Measurements from ENCODE around the gene STPG3.
"Not testable (repeated sequence)": the region's sequence is repeated elsewhere in the genome, so short reads cannot be mapped to it uniquely, and the experiment has no call there.

The STPG3 gene

GRCh38 chr9:137247135-137247915, 3.8 kb upstream of the STPG3 start:
- no peak for DNase-seq

- DNase-seq = no peak
Measured at GRCh38 chr9:137247916-137248175, 3.2 kb upstream of the STPG3 start.

- no peak for DNase-seq
Measured at GRCh38 chr9:137250329-137251193, 525 bp upstream of the STPG3 start.

- no peak for DNase-seq
Measured at GRCh38 chr9:137251490-137252268, 593 bp downstream of the STPG3 start.

GRCh38 chr9:137252555-137253506, 1.7 kb downstream of the STPG3 start:
- DNase-seq = no peak

GRCh38 chr9:137253717-137254623, 2.9 kb downstream of the STPG3 start:
- DNase-seq = no peak

GRCh38 chr9:137254624-137255447, 3.8 kb downstream of the STPG3 start, which contains the start of gene NELFB:
NELFB (plus strand) TSS chr9:137255327.
- DNase-seq = peak; percentile 94

- no peak for DNase-seq
Measured at GRCh38 chr9:137255448-137256114, 4.5 kb downstream of the STPG3 start.

- DNase-seq = no peak
Measured at GRCh38 chr9:137256362-137256761, 5.3 kb downstream of the STPG3 start.

- no peak for DNase-seq
Measured at GRCh38 chr9:137256856-137257255, 5.8 kb downstream of the STPG3 start.

- not testable (repeated sequence) for DNase-seq
Measured at GRCh38 chr9:137262173-137262908, 11.3 kb downstream of the STPG3 start.

GRCh38 chr9:137262909-137263285, 11.8 kb downstream of the STPG3 start:
- DNase-seq = no peak

- no peak for DNase-seq
Measured at GRCh38 chr9:137263506-137263905, 12.4 kb downstream of the STPG3 start.

- DNase-seq = no peak
Measured at GRCh38 chr9:137264067-137264466, 13.0 kb downstream of the STPG3 start.

- no peak for DNase-seq
Measured at GRCh38 chr9:137265496-137266161, 14.5 kb downstream of the STPG3 start.

GRCh38 chr9:137266162-137266527, 15.1 kb downstream of the STPG3 start:
- DNase-seq = no peak

GRCh38 chr9:137266585-137267453, 15.7 kb downstream of the STPG3 start:
- no peak for DNase-seq

Measured in left hindlimb (tissue), 1 donor.